Measurements from ENCODE around the gene GPR161. TPM values are rescaled to one million over a fixed set of nuclear protein-coding genes. Genes with fewer than 3 reads are reported as not detected.

The GPR161 gene
- total and polyA plus RNA-seq, 2 of the 13 experiments (the other 11 are each of a cell fraction or from before 2014, with no cell fraction given), result 0.13 to 0.35 TPM

DNA sequence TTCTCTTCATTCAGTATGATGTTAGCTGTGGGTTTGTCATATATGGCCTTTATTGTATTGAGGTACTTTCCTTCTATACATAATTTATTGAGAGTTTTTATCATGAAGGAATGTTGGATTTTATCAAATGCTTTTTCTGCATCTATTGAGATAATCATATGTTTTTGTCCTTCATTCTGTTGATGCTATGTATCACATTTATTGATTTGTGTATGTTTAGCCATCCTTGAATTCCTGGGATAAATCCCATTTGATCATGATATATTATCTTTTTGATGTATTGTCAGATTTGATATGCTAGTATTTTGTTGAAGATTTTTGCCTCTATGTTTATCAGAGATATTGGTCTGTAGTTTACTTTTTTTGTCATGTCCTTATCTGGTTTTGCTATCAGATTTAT, 20.9 kb upstream of the GPR161 start:
- CTCF ChIA-PET (ENCODE audit: low intra/inter-chr PET ratio, low total read pairs), result no interaction called here
- FAIRE-seq (no peak), DNase-seq (ENCODE audit: low spot score) (no peak), ATAC-seq (no peak)
- in situ Hi-C loops (cut with HindIII; ENCODE audit: extremely low pct_ligation_motif_present, low pct_unique_long_range_greater_than_20kb) (no loop called here), intact Hi-C loops (cut with micrococcal nuclease; ENCODE audit: unreplicated experiment) (no loop called here)
- H3K27me3 ChIP-seq (ENCODE audit: control insufficient read depth in 1 of 2, insufficient read depth in 2 of 2, low read length in 2 of 2), result no peaks in the 10 kb centered on the region
- no peaks in the 10 kb centered on the region for H3K36me3 ChIP-seq (replicated peaks in 1 of 2; ENCODE audit: control insufficient read depth in 1 of 2, insufficient read depth in 2 of 2, low read length in 2 of 2)
- BruUV-seq (replicated peaks), result no TSS peak
- H3K9me3 ChIP-seq (ENCODE audit: low read length), result peaks cover 19% of the 10 kb centered on the region; the same call in 1 of the 2 replicates
- H3K9ac ChIP-seq (ENCODE audit: insufficient read depth, low read depth, low read length), result no peak overlapping the region
- POLR2A ChIA-PET, result no interaction called here
- no peaks in the 10 kb centered on the region for H3K79me2 ChIP-seq (ENCODE audit: insufficient read depth, low read length)
- H3K4me2 ChIP-seq (ENCODE audit: low read depth, low read length), result no peak overlapping the region
- no peak overlapping the region for H3K27ac ChIP-seq (ENCODE audit: extremely low read length, insufficient read depth, low read length)
- TF ChIP-seq REPIN1 (CRISPR knock-in tag; IDR thresholded peaks at IDR 0.05; ENCODE audit: borderline replicate concordance, low read depth), result no peak
- TF ChIP-seq ZBTB21 (CRISPR knock-in tag; IDR thresholded peaks at IDR 0.05), result no peak
- TF ChIP-seq ZNF7 (CRISPR knock-in tag; IDR thresholded peaks at IDR 0.05), result no peak
- TF ChIP-seq, protein P1, sequence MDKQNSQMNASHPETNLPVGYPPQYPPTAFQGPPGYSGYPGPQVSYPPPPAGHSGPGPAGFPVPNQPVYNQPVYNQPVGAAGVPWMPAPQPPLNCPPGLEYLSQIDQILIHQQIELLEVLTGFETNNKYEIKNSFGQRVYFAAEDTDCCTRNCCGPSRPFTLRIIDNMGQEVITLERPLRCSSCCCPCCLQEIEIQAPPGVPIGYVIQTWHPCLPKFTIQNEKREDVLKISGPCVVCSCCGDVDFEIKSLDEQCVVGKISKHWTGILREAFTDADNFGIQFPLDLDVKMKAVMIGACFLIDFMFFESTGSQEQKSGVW (CRISPR knock-in tag; IDR thresholded peaks at IDR 0.05; ENCODE audit: borderline replicate concordance), result no peak
- TF ChIP-seq, protein P2, sequence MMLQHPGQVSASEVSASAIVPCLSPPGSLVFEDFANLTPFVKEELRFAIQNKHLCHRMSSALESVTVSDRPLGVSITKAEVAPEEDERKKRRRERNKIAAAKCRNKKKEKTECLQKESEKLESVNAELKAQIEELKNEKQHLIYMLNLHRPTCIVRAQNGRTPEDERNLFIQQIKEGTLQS (CRISPR knock-in tag; IDR thresholded peaks at IDR 0.05), result no peak
- TF ChIP-seq KLF12 (CRISPR knock-in tag; IDR thresholded peaks at IDR 0.05; ENCODE audit: borderline replicate concordance), result no peak
- TF ChIP-seq ZNF431 (CRISPR knock-in tag; IDR thresholded peaks at IDR 0.05; ENCODE audit: borderline replicate concordance, low read depth), result no peak
- TF ChIP-seq ZMYM4 (CRISPR knock-in tag; IDR thresholded peaks at IDR 0.05), result no peak
- no peak for TF ChIP-seq ZNF350 (CRISPR knock-in tag; IDR thresholded peaks at IDR 0.05; ENCODE audit: borderline replicate concordance, low read depth)
- TF ChIP-seq SRSF1 (optimal IDR thresholded peaks at IDR 0.05; ENCODE audit: low read depth, low read length), result no peak
- TF ChIP-seq, protein P3, sequence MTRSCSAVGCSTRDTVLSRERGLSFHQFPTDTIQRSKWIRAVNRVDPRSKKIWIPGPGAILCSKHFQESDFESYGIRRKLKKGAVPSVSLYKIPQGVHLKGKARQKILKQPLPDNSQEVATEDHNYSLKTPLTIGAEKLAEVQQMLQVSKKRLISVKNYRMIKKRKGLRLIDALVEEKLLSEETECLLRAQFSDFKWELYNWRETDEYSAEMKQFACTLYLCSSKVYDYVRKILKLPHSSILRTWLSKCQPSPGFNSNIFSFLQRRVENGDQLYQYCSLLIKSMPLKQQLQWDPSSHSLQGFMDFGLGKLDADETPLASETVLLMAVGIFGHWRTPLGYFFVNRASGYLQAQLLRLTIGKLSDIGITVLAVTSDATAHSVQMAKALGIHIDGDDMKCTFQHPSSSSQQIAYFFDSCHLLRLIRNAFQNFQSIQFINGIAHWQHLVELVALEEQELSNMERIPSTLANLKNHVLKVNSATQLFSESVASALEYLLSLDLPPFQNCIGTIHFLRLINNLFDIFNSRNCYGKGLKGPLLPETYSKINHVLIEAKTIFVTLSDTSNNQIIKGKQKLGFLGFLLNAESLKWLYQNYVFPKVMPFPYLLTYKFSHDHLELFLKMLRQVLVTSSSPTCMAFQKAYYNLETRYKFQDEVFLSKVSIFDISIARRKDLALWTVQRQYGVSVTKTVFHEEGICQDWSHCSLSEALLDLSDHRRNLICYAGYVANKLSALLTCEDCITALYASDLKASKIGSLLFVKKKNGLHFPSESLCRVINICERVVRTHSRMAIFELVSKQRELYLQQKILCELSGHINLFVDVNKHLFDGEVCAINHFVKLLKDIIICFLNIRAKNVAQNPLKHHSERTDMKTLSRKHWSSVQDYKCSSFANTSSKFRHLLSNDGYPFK (CRISPR knock-in tag; IDR thresholded peaks at IDR 0.05; ENCODE audit: borderline replicate concordance), result no peak
- TF ChIP-seq PHF8 (CRISPR knock-in tag; IDR thresholded peaks at IDR 0.05), result no peak
- no peak for TF ChIP-seq ARHGAP35 (CRISPR knock-in tag; IDR thresholded peaks at IDR 0.05; ENCODE audit: borderline replicate concordance)
- TF ChIP-seq KDM5B (CRISPR knock-in tag; IDR thresholded peaks at IDR 0.05; ENCODE audit: borderline replicate concordance), result no peak
- TF ChIP-seq CREM (IDR thresholded peaks at IDR 0.05), result no peak
- TF ChIP-seq CREM (CRISPR knock-in tag; IDR thresholded peaks at IDR 0.05), result no peak
- TF ChIP-seq PPARG (CRISPR knock-in tag; conservative IDR thresholded peaks at IDR 0.05), result no peak
- TF ChIP-seq, protein P4, sequence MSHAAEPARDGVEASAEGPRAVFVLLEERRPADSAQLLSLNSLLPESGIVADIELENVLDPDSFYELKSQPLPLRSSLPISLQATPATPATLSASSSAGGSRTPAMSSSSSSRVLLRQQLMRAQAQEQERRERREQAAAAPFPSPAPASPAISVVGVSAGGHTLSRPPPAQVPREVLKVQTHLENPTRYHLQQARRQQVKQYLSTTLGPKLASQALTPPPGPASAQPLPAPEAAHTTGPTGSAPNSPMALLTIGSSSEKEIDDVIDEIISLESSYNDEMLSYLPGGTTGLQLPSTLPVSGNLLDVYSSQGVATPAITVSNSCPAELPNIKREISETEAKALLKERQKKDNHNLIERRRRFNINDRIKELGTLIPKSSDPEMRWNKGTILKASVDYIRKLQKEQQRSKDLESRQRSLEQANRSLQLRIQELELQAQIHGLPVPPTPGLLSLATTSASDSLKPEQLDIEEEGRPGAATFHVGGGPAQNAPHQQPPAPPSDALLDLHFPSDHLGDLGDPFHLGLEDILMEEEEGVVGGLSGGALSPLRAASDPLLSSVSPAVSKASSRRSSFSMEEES (CRISPR knock-in tag; IDR thresholded peaks at IDR 0.05), result no peak
- no peak for TF ChIP-seq ZNF260 (CRISPR knock-in tag; IDR thresholded peaks at IDR 0.05; ENCODE audit: borderline replicate concordance, low read depth)
- H2AFZ ChIP-seq (ENCODE audit: low read length), result no peak overlapping the region
- no peaks in the 10 kb centered on the region for H4K20me1 ChIP-seq (ENCODE audit: insufficient read depth, low read length)
- H3K4me1 ChIP-seq (ENCODE audit: insufficient read depth, low read length), result no peaks in the 10 kb centered on the region
- H3K4me3 ChIP-seq (replicated peaks in 1 of 3; ENCODE audit: insufficient read depth in 1 of 3, low read depth in 2 of 3, low read length in 3 of 3), result no peak overlapping the region
